A673 (cell line): Measurements from ENCODE around the gene ACE. TPM values are rescaled to one million over a fixed set of nuclear protein-coding genes. Genes with fewer than 3 reads are reported as not detected.

Experiments used
- BruUV-seq: library from RNA; stranded (reverse); fragments of 400-500 nt; replicated peaks from 2 replicates; lab custom pipeline; 2021; lab: Mats Ljungman, UMichigan
- CTCF ChIA-PET: fragments of 300-600 bp; sonication (Branson Sonifier 250); formaldehyde crosslinking; loops from one replicate; lab custom pipeline; 2022; ENCODE audit warnings: antibody characterized with exemption; lab: Charles Lee
- POLR2A ChIA-PET: fragments of 300-600 bp; sonication (Branson Sonifier 250); formaldehyde crosslinking; loops from one replicate; lab custom pipeline; 2022; ENCODE audit warnings: antibody characterized with exemption; ENCODE audit not compliant: low non-redundant PET; lab: Charles Lee
- DNase-seq: peaks from one replicate; pipeline ENCODE4 v3.0.0-alpha.2; 2015; ENCODE audit warnings: low spot score
- H3K27ac ChIP-seq: fragments of 200-600 bp; sonication (generic); 2 replicates; pipeline ENCODE4 v1.5.1; 2016; ENCODE audit warnings: mixed run types, low read depth, mild to moderate bottlenecking, mixed read lengths, antibody characterized with exemption, low read length; ENCODE audit not compliant: poor library complexity, severe bottlenecking
- H3K27me3 ChIP-seq: fragments of 200-600 bp; sonication (generic); replicated peaks from 2 replicates; pipeline ENCODE4 v1.6.1; 2017; ENCODE audit warnings: mixed run types, low read depth, mild to moderate bottlenecking, mixed read lengths, antibody characterized with exemption, low read length; ENCODE audit not compliant: insufficient read depth, poor library complexity
- H3K36me3 ChIP-seq: fragments of 200-600 bp; sonication (generic); 2 replicates; pipeline ENCODE4 v1.6.1; 2016; ENCODE audit warnings: mixed run types, mild to moderate bottlenecking, mixed read lengths, antibody characterized with exemption, low read length; ENCODE audit not compliant: insufficient read depth, poor library complexity, severe bottlenecking
- H3K4me1 ChIP-seq: fragments of 200-600 bp; sonication (generic); 2 replicates; pipeline ENCODE4 v1.6.1; 2017; ENCODE audit warnings: mixed run types, mild to moderate bottlenecking, mixed read lengths, antibody characterized with exemption, low read length; ENCODE audit not compliant: insufficient read depth, poor library complexity, severe bottlenecking
- H3K4me3 ChIP-seq: fragments of 200-600 bp; sonication (generic); 2 replicates; pipeline ENCODE4 v1.5.1; 2016; ENCODE audit warnings: low read depth, mixed run types, mild to moderate bottlenecking, mixed read lengths, low read length; ENCODE audit not compliant: poor library complexity, severe bottlenecking
- H3K9me3 ChIP-seq: fragments of 200-600 bp; sonication (generic); 2 replicates; pipeline ENCODE4 v1.6.1; 2016; ENCODE audit warnings: mixed run types, low read depth, mild to moderate bottlenecking, mixed read lengths, antibody characterized with exemption, low read length; ENCODE audit not compliant: poor library complexity, severe bottlenecking
- CTCF ChIP-seq: fragments of 300-800, 200-600 bp; sonication (generic); conservative IDR thresholded peaks from 2 replicates; pipeline ENCODE4 v1.5.1; 2017; ENCODE audit warnings: low read depth, mild to moderate bottlenecking, antibody characterized with exemption, low read length, moderate library complexity, mixed read lengths
- EZH2 ChIP-seq: fragments of 200-600 bp; sonication (generic); IDR thresholded peaks from 2 replicates; pipeline ENCODE4 v1.6.1; 2017; ENCODE audit warnings: borderline replicate concordance, low read depth, mild to moderate bottlenecking, mixed read lengths, antibody characterized with exemption, low read length; ENCODE audit not compliant: poor library complexity, severe bottlenecking
- intact Hi-C: fragments of 100-400 bp; cut with micrococcal nuclease; formaldehyde crosslinking; loops from one replicate; pipeline ENCODE4 v1.10.0; 2022; ENCODE audit not compliant: unreplicated experiment
- total RNA-seq: library from RNA; stranded (reverse); gene quantifications from 2 replicates; pipeline ENCODE4 v1.2.3, GENCODE V29; 2021

The ACE gene
- total RNA-seq, 1 experiment from 2014 or later: 2.1 TPM

- intact Hi-C loops: no loop called here
- H3K9me3 ChIP-seq: no peaks in the 10 kb centered on the region
- H3K4me3 ChIP-seq: no peak overlapping the region
- H3K36me3 ChIP-seq: no peaks in the 10 kb centered on the region
- BruUV-seq: no TSS peak
- no peak for TF ChIP-seq EZH2
- TF ChIP-seq CTCF: no peak
- H3K27me3 ChIP-seq: no peaks in the 10 kb centered on the region
- ChIA-PET POLR2A (no interaction called here), CTCF (interaction anchor here (1.4 kb wide), 1 partner anchor 49 kb away, joined by 3 read pairs; no protein-coding TSS in a partner anchor)
- H3K4me1 ChIP-seq: peaks cover 22% of the 10 kb centered on the region
- no peak for DNase-seq
- H3K27ac ChIP-seq: no peak overlapping the region
Measured at GRCh38 chr17:63474174-63474573, 2.7 kb upstream of the ACE start.

- CTCF ChIA-PET: interaction anchor here (1.4 kb wide), 1 partner anchor 49 kb away, joined by 3 read pairs; no protein-coding TSS in a partner anchor
- H3K27ac ChIP-seq: no peak overlapping the region
Measured at GRCh38 chr17:63474586-63475460, 2.0 kb upstream of the ACE start.

More at GRCh38 chr17:63474586-63475460, 2.0 kb upstream of the ACE start:
- POLR2A ChIA-PET: no interaction called here
- no peak for DNase-seq
- BruUV-seq: no TSS peak
- H3K4me1 ChIP-seq: peaks cover 24% of the 10 kb centered on the region
- H3K4me3 ChIP-seq: no peak overlapping the region
- H3K36me3 ChIP-seq: no peaks in the 10 kb centered on the region
- intact Hi-C loops: no loop called here
- no peak for TF ChIP-seq CTCF
- no peak for TF ChIP-seq EZH2
- no peaks in the 10 kb centered on the region for H3K27me3 ChIP-seq
- H3K9me3 ChIP-seq: no peaks in the 10 kb centered on the region
